Activated naive CD8-positive, alpha-beta T cell (primary cell): ENCODE results near the gene DACT3.
A peak's percentile ranks its signal among the peaks of the same experiment; 100 is the strongest.
"Not testable (repeated sequence)": the region's sequence is repeated elsewhere in the genome, so short reads cannot be mapped to it uniquely, and the experiment has no call there.

ENCODE experiments used
- H3K27ac Mint-ChIP-seq: one replicate; pipeline ENCODE4 v1.8.0; 2021; ENCODE audit warnings: mixed read lengths
- H3K27me3 Mint-ChIP-seq: one replicate; pipeline ENCODE4 v1.8.0; 2021; ENCODE audit warnings: mixed read lengths
- H3K36me3 Mint-ChIP-seq: one replicate; pipeline ENCODE4 v1.8.0; 2021; ENCODE audit warnings: mixed read lengths
- H3K4me1 Mint-ChIP-seq: one replicate; pipeline ENCODE4 v1.8.0; 2021; ENCODE audit warnings: low read depth, mixed read lengths
- H3K4me3 Mint-ChIP-seq: one replicate; pipeline ENCODE4 v1.8.0; 2021; ENCODE audit warnings: mild to moderate bottlenecking, mixed read lengths
- H3K9me3 Mint-ChIP-seq: one replicate; pipeline ENCODE4 v1.8.0; 2021; ENCODE audit warnings: low read depth, mixed read lengths

The DACT3 gene

GRCh38 chr19:46630586-46631205 lies 30.3 kb downstream of the DACT3 start:
- no peak overlapping the region for H3K4me3 Mint-ChIP-seq
- peaks cover 22% of the 10 kb centered on the region for H3K4me1 Mint-ChIP-seq

GRCh38 chr19:46629546-46630025 lies 31.4 kb downstream of the DACT3 start:
- H3K9me3 Mint-ChIP-seq = no peaks in the 10 kb centered on the region
- peaks cover 26% of the 10 kb centered on the region for H3K4me1 Mint-ChIP-seq
- H3K36me3 Mint-ChIP-seq = no peaks in the 10 kb centered on the region
- no peak overlapping the region for H3K4me3 Mint-ChIP-seq
- no peak overlapping the region for H3K27ac Mint-ChIP-seq
- no peaks in the 10 kb centered on the region for H3K27me3 Mint-ChIP-seq

More at GRCh38 chr19:46630586-46631205, 30.3 kb downstream of the DACT3 start:
- H3K27me3 Mint-ChIP-seq = no peaks in the 10 kb centered on the region
- no peaks in the 10 kb centered on the region for H3K36me3 Mint-ChIP-seq
- H3K9me3 Mint-ChIP-seq = no peaks in the 10 kb centered on the region
- no peak overlapping the region for H3K27ac Mint-ChIP-seq

GRCh38 chr19:46628970-46629369 lies 32.0 kb downstream of the DACT3 start:
- not testable (repeated sequence) for H3K4me3 Mint-ChIP-seq, H3K27me3 Mint-ChIP-seq, H3K9me3 Mint-ChIP-seq, H3K36me3 Mint-ChIP-seq
- Mint-ChIP-seq H3K4me1 (peaks cover 29% of the 10 kb centered on the region), H3K27ac (peak overlapping the region; percentile 22)

- Mint-ChIP-seq H3K9me3 (no peaks in the 10 kb centered on the region), H3K27me3 (no peaks in the 10 kb centered on the region), H3K4me1 (peaks cover 29% of the 10 kb centered on the region), H3K27ac (no peak overlapping the region), H3K36me3 (no peaks in the 10 kb centered on the region), H3K4me3 (no peak overlapping the region)
Measured at GRCh38 chr19:46626446-46626845, 34.5 kb downstream of the DACT3 start.

- H3K27me3 Mint-ChIP-seq = no peaks in the 10 kb centered on the region
- H3K4me1 Mint-ChIP-seq = peaks cover 34% of the 10 kb centered on the region
- H3K4me3 Mint-ChIP-seq = no peak overlapping the region
- no peaks in the 10 kb centered on the region for H3K9me3 Mint-ChIP-seq
- H3K36me3 Mint-ChIP-seq = no peaks in the 10 kb centered on the region
- no peak overlapping the region for H3K27ac Mint-ChIP-seq
Measured at GRCh38 chr19:46625731-46626130, 35.3 kb downstream of the DACT3 start.

GRCh38 chr19:46624958-46625661 lies 35.9 kb downstream of the DACT3 start, which contains the start of gene PTGIR:
PTGIR (minus strand) TSS chr19:46625089; CDS start chr19:46624225, 864 bp downstream.
- Mint-ChIP-seq H3K27me3 (no peaks in the 10 kb centered on the region), H3K4me3 (peak within 1 kb of the TSS; percentile 90), H3K9me3 (no peaks in the 10 kb centered on the region), H3K27ac (peak within 1 kb of the TSS; percentile 86), H3K4me1 (peaks cover 40% of the 10 kb centered on the region), H3K36me3 (no peaks in the 10 kb centered on the region)

GRCh38 chr19:46623915-46624502 lies 37.0 kb downstream of the DACT3 start:
- H3K36me3 Mint-ChIP-seq = no peaks in the 10 kb centered on the region
- peaks cover 50% of the 10 kb centered on the region for H3K4me1 Mint-ChIP-seq
- H3K27ac Mint-ChIP-seq = peak overlapping the region; percentile 41
- no peaks in the 10 kb centered on the region for H3K27me3 Mint-ChIP-seq
- no peaks in the 10 kb centered on the region for H3K9me3 Mint-ChIP-seq
- H3K4me3 Mint-ChIP-seq = peak overlapping the region; percentile 90

GRCh38 chr19:46622118-46622446 lies 38.9 kb downstream of the DACT3 start:
- H3K4me1 Mint-ChIP-seq = peaks cover 54% of the 10 kb centered on the region
- H3K27me3 Mint-ChIP-seq = no peaks in the 10 kb centered on the region
- no peaks in the 10 kb centered on the region for H3K9me3 Mint-ChIP-seq
- no peaks in the 10 kb centered on the region for H3K36me3 Mint-ChIP-seq
- H3K27ac Mint-ChIP-seq = peak overlapping the region; percentile 83
- H3K4me3 Mint-ChIP-seq = peak overlapping the region; percentile 75

GRCh38 chr19:46621191-46622117 lies 39.5 kb downstream of the DACT3 start:
- Mint-ChIP-seq H3K27ac (peak overlapping the region; percentile 83), H3K9me3 (no peaks in the 10 kb centered on the region), H3K4me3 (peak overlapping the region; percentile 75), H3K36me3 (no peaks in the 10 kb centered on the region), H3K4me1 (peaks cover 60% of the 10 kb centered on the region), H3K27me3 (no peaks in the 10 kb centered on the region)

- H3K4me1 Mint-ChIP-seq = peaks cover 66% of the 10 kb centered on the region
- peak overlapping the region; percentile 10 for H3K4me3 Mint-ChIP-seq
Measured at GRCh38 chr19:46620716-46621115, 40.3 kb downstream of the DACT3 start.

GRCh38 chr19:46620267-46620666 lies 40.7 kb downstream of the DACT3 start:
- H3K27ac Mint-ChIP-seq = peak overlapping the region; percentile 93
- H3K9me3 Mint-ChIP-seq = no peaks in the 10 kb centered on the region
- H3K36me3 Mint-ChIP-seq = no peaks in the 10 kb centered on the region
- H3K4me3 Mint-ChIP-seq = peak overlapping the region; percentile 79
- H3K27me3 Mint-ChIP-seq = no peaks in the 10 kb centered on the region
- peaks cover 67% of the 10 kb centered on the region for H3K4me1 Mint-ChIP-seq

More at GRCh38 chr19:46620716-46621115, 40.3 kb downstream of the DACT3 start:
- no peaks in the 10 kb centered on the region for H3K36me3 Mint-ChIP-seq
- H3K27ac Mint-ChIP-seq = peak overlapping the region; percentile 93
- H3K27me3 Mint-ChIP-seq = no peaks in the 10 kb centered on the region
- no peaks in the 10 kb centered on the region for H3K9me3 Mint-ChIP-seq

GRCh38 chr19:46618670-46619231 lies 42.2 kb downstream of the DACT3 start:
- Mint-ChIP-seq H3K4me1 (peaks cover 65% of the 10 kb centered on the region), H3K9me3 (no peaks in the 10 kb centered on the region), H3K27ac (peak overlapping the region; percentile 93), H3K4me3 (peak overlapping the region; percentile 79), H3K36me3 (no peaks in the 10 kb centered on the region), H3K27me3 (no peaks in the 10 kb centered on the region)

- H3K27ac Mint-ChIP-seq = peak overlapping the region; percentile 64
- peaks cover 71% of the 10 kb centered on the region for H3K4me1 Mint-ChIP-seq
- no peak overlapping the region for H3K4me3 Mint-ChIP-seq
Measured at GRCh38 chr19:46617601-46618000, 43.4 kb downstream of the DACT3 start.

GRCh38 chr19:46616631-46617322 lies 44.2 kb downstream of the DACT3 start:
- H3K27me3 Mint-ChIP-seq = no peaks in the 10 kb centered on the region
- no peaks in the 10 kb centered on the region for H3K9me3 Mint-ChIP-seq
- H3K4me3 Mint-ChIP-seq = peak overlapping the region; percentile 86
- no peaks in the 10 kb centered on the region for H3K36me3 Mint-ChIP-seq
- peak overlapping the region; percentile 99 for H3K27ac Mint-ChIP-seq
- H3K4me1 Mint-ChIP-seq = peaks cover 71% of the 10 kb centered on the region

More at GRCh38 chr19:46617601-46618000, 43.4 kb downstream of the DACT3 start:
- Mint-ChIP-seq H3K27me3 (no peaks in the 10 kb centered on the region), H3K9me3 (no peaks in the 10 kb centered on the region), H3K36me3 (no peaks in the 10 kb centered on the region)
